ENCODE data around the gene GLUL.

DNA sequence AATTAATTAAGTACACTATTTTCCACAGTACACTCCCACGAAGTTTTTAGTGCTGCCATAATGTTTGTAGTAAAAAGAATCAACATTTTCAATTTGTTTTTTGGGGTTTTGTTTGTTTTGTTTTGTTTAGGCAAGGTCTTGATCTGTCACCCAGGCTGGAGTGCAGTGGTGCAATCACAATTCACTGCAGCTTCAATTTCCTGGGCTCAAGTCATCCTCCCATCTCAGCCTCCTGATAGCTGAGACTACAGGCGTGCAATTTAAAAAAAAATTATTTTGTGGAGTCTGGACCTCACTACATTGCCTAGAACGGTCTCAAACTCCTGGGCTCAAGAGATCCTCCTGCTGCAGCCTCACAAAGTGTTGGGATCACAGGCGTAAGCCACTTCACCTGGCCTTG, 11.4 kb downstream of the GLUL start:
- TF ChIP-seq, protein P1, sequence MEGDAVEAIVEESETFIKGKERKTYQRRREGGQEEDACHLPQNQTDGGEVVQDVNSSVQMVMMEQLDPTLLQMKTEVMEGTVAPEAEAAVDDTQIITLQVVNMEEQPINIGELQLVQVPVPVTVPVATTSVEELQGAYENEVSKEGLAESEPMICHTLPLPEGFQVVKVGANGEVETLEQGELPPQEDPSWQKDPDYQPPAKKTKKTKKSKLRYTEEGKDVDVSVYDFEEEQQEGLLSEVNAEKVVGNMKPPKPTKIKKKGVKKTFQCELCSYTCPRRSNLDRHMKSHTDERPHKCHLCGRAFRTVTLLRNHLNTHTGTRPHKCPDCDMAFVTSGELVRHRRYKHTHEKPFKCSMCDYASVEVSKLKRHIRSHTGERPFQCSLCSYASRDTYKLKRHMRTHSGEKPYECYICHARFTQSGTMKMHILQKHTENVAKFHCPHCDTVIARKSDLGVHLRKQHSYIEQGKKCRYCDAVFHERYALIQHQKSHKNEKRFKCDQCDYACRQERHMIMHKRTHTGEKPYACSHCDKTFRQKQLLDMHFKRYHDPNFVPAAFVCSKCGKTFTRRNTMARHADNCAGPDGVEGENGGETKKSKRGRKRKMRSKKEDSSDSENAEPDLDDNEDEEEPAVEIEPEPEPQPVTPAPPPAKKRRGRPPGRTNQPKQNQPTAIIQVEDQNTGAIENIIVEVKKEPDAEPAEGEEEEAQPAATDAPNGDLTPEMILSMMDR (conservative IDR thresholded peaks at IDR 0.05; ENCODE audit: low read length): no peak
- TF ChIP-seq EZH2phosphoT487 (IDR thresholded peaks at IDR 0.05; ENCODE audit: borderline replicate concordance): no peak

Data from Loucy (cell line).